GM10847 (cell line): ENCODE data around the gene OXNAD1.

Experiments
- POLR2A ChIP-seq: IDR thresholded peaks from 2 replicates; pipeline ENCODE4 v1.6.1; 2011; ENCODE audit not compliant: insufficient read length; ENCODE audit errors: extremely low read depth

The OXNAD1 gene

GRCh38 chr3:16257309-16257708 lies 7.7 kb upstream of the OXNAD1 start:
- no peak for TF ChIP-seq POLR2A

GRCh38 chr3:16258177-16258576 lies 6.8 kb upstream of the OXNAD1 start:
- TF ChIP-seq POLR2A, result no peak

GRCh38 chr3:16258866-16259265 lies 6.1 kb upstream of the OXNAD1 start:
- TF ChIP-seq POLR2A, result no peak

GRCh38 chr3:16260046-16260445 lies 5.0 kb upstream of the OXNAD1 start:
- TF ChIP-seq POLR2A, result no peak

GRCh38 chr3:16262174-16262573 lies 2.8 kb upstream of the OXNAD1 start:
- TF ChIP-seq POLR2A, result no peak

DNA sequence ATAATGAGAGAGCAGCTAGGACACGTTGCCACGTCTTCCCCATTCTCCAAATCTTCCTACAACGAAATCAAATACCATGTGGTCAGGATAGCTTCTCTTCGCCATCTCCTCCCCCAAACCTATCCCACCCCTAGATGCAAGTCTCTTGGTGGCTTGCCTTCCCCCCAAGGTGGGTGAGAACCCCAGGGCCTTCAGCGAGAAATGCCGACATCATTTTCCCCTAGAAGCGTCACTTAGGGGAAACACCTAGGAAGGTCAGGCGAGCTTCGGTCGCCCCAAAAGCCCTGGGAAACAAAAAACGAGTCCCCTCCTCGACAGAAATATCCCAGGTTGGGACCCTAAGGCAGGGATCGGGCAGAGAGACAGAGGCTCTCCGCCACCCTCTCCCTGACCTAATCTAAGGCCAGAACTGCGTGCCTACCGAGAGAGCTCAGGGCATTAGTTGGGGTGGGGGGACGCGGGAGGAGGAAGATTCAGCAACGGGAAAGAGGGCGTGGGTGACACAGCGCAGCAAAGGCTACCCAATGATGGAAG lies 771 bp upstream of the OXNAD1 start:
- TF ChIP-seq POLR2A, result no peak

DNA sequence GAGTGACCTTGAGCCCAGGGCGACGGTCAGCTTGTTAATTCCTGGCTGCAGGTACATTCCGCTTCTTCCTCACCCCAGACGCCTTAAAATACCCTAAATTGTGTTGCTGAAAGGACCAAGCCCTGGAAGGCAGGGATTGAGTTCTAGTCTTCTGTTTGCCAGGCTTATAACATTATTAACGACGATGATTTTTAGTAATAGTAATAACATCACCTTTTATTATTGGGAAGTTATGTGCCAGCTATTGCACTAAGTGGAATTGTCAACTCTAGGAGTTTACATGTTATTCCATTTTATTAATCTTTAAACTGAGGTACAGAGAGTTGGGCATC lies 409 bp downstream of the OXNAD1 start:
- no peak for TF ChIP-seq POLR2A

DNA sequence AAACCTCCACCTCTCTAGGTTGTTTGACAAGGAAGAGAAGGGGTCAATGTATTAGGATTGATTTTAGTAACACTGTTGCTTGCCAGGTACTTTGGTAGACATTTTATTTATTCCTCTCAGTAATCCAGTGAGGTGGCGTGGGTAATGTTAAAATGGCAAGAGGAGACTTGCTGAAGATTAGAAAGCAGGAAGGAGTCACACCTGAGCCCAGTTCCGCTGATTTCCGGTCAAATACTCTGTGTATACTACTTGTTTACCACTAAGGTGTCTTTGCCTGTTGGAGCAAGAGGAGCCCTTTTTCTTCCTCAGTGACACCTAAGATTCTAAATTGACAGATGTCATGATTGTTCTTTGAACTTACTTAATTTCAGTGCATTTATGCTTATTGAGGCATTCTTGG lies 1.7 kb downstream of the OXNAD1 start:
- no peak for TF ChIP-seq POLR2A

GRCh38 chr3:16270855-16271254 lies 5.8 kb downstream of the OXNAD1 start:
- TF ChIP-seq POLR2A, result no peak

- TF ChIP-seq POLR2A, result no peak
Measured at GRCh38 chr3:16272588-16272987, 7.6 kb downstream of the OXNAD1 start.

DNA sequence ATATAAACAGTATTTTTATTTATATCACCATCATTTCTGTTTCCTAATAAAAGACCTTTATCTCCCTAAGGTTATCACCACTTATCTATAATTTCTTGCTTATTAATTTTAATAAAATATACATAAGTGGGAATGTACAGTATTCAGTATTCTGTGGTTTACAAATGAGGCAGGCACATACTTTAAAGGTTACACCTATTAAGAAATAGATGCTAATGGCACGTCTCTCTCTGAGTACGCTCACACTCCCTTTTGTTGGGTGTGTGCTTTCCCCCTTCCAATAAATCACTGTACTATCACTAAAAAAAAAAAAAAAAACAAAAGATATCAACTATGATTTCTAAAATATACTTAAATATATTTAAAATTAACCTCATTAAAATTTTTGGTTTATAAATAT lies 8.9 kb downstream of the OXNAD1 start:
- TF ChIP-seq POLR2A, result no peak

DNA sequence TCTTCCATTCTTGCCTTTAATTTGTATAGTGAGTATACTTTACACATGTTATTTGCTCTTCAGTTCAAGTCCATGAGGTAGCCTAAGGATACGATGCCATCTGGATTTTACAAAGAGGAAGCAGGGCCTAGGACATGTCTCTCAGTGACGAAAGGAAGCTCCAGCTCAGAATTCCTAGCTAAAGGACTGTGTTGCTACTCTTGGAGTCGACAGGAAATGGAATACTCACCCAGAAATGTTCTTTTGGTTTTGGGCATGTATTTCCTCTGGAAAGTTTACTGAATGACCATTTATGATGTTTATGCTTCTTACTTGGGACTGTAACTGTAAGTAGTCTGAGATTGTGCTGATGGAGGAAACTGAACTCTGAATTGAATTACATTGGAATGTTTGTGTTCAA lies 12.5 kb downstream of the OXNAD1 start:
- no peak for TF ChIP-seq POLR2A

GRCh38 chr3:16279010-16279801 lies 14.2 kb downstream of the OXNAD1 start:
- TF ChIP-seq POLR2A, result no peak

DNA sequence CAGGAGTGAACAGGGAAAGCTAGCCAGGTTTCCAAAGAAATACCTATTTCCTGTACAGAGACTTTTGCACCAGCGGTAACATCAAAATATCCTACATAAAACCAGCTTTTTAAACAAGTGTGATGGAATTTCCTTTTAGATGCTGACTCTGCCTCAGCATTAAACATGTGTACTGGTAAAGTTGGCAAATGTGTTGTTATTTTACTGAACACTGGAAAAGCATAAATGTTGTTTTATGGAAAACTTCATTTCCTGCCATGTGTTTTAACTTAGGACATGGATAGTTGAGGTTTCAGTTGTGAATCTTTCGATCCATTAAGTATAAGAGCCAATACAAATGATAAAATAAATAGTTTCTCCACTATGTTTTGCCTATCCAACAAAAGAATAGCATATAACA lies 15.7 kb downstream of the OXNAD1 start:
- no peak for TF ChIP-seq POLR2A

DNA sequence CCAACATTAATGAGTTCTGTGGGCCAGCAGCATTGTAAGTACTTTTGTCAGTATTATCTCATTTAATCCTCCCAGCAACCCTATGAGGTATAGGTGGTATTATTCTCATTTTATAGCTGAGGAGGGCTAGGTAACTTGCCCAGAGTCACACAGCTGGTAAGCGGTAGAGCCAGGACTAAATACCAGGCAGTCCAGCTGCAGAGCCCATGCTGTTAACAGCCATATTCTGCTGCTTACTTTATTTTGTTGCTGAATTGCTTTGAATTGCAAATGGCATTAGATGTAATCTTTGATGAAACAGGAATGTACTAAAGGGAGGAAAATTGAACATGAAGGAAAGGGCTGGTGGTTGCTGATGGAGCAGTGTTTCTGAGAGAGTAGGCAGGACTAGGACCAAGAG lies 19.6 kb downstream of the OXNAD1 start:
- no peak for TF ChIP-seq POLR2A

DNA sequence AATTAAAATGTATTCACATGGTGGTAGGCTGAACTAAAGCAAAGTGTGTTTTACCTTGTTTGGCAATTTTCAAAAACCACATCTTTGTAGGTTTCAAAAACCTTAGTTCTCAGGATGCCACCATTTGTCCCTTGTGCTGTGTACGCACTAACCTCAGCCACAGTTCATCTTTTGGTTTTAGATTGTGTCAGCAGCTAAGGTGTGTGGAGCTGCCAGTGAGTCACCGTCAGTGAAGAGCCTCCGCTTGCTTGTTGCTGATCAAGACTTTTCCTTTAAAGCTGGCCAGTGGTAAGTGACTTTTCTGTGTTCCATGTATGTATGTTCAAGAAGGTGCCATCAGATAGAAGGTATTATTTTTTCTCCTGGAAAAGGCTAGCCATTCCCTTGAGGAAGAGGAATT lies 21.1 kb downstream of the OXNAD1 start:
- TF ChIP-seq POLR2A, result no peak
